ENCODE results near the gene ARHGEF7.

The ARHGEF7 gene

GRCh38 chr13:111335298-111335697, 220.2 kb downstream of the ARHGEF7 start:
- DNase-seq, result no peak

GRCh38 chr13:111336666-111337065, 221.6 kb downstream of the ARHGEF7 start:
- peak; percentile 59 for DNase-seq

GRCh38 chr13:111337206-111337605, 222.1 kb downstream of the ARHGEF7 start:
- peak; percentile 94 for DNase-seq

- DNase-seq, result peak; percentile 6
Observed at GRCh38 chr13:111337741-111338140, 222.6 kb downstream of the ARHGEF7 start.

- DNase-seq, result no peak
Observed at GRCh38 chr13:111338841-111339240, 223.7 kb downstream of the ARHGEF7 start.

GRCh38 chr13:111339366-111340143, 224.4 kb downstream of the ARHGEF7 start:
- DNase-seq, result no peak

GRCh38 chr13:111341886-111342285, 226.8 kb downstream of the ARHGEF7 start:
- DNase-seq, result no peak

GRCh38 chr13:111342721-111343120, 227.6 kb downstream of the ARHGEF7 start:
- no peak for DNase-seq

- DNase-seq, result no peak
Observed at GRCh38 chr13:111343186-111343805, 228.2 kb downstream of the ARHGEF7 start.

GRCh38 chr13:111344471-111345191, 229.5 kb downstream of the ARHGEF7 start:
- DNase-seq, result peak; percentile 69

- DNase-seq, result no peak
Observed at GRCh38 chr13:111345682-111346081, 230.6 kb downstream of the ARHGEF7 start.

GRCh38 chr13:111346101-111346680, 231.1 kb downstream of the ARHGEF7 start:
- DNase-seq, result no peak

GRCh38 chr13:111347438-111347837, 232.3 kb downstream of the ARHGEF7 start:
- no peak for DNase-seq

- DNase-seq, result no peak
Observed at GRCh38 chr13:111353508-111353907, 238.4 kb downstream of the ARHGEF7 start.

- DNase-seq, result no peak
Observed at GRCh38 chr13:111354789-111355188, 239.7 kb downstream of the ARHGEF7 start.

All from fibroblast of skin of right quadriceps (primary cell).